DND-41 (cell line): ENCODE data around the gene ZFAND2B.

ENCODE experiments used
- ATAC-seq: fragments of 200-7000 bp; cut with Tn5 transposase; 3 replicates; pipeline ENCODE4 v1.9.1; 2021; ENCODE audit warnings: low read depth; ENCODE audit not compliant: insufficient read depth
- DNase-seq: peaks from one replicate; pipeline ENCODE4 v3.0.0-alpha.2; 2020
- H2AFZ ChIP-seq: 2 replicates; pipeline ENCODE4 v1.6.0; 2012; ENCODE audit warnings: low read depth, low read length
- H3K27ac ChIP-seq: 2 replicates; pipeline ENCODE4 v1.5.1; 2012; ENCODE audit warnings: low read length, inconsistent platforms
- H3K27me3 ChIP-seq: fragments of 200-600 bp; sonication (generic); 2 replicates; pipeline ENCODE4 v1.6.0; 2012; ENCODE audit warnings: low read length, mild to moderate bottlenecking, inconsistent platforms; ENCODE audit not compliant: insufficient read depth, poor library complexity
- H3K36me3 ChIP-seq: 2 replicates; pipeline ENCODE4 v1.5.1; 2012; ENCODE audit warnings: low read length, inconsistent platforms; ENCODE audit not compliant: insufficient read depth
- H3K4me1 ChIP-seq: 2 replicates; pipeline ENCODE4 v1.5.1; 2012; ENCODE audit warnings: mild to moderate bottlenecking, low read length; ENCODE audit not compliant: insufficient read depth
- H3K4me2 ChIP-seq: 2 replicates; pipeline ENCODE4 v1.6.0; 2012; ENCODE audit warnings: mild to moderate bottlenecking, moderate library complexity, low read length, inconsistent platforms; ENCODE audit not compliant: insufficient read depth
- H3K4me3 ChIP-seq, 2 experiments: fragments of 200-600 bp in 1 of 2; shearing (Covaris generic) in 1 of 2; 2 replicates each; pipeline ENCODE4 v1.5.1; 2012 to 2016; ENCODE audit warnings: inconsistent platforms in 2 of 2, low read length in 2 of 2, mild to moderate bottlenecking in 2 of 2, low read depth in 1 of 2, moderate library complexity in 1 of 2
- H3K79me2 ChIP-seq: 2 replicates; pipeline ENCODE4 v1.6.0; 2012; ENCODE audit warnings: low read length, inconsistent platforms; ENCODE audit not compliant: insufficient read depth
- H3K9ac ChIP-seq: 2 replicates; pipeline ENCODE4 v1.6.0; 2012; ENCODE audit warnings: low read depth, mild to moderate bottlenecking, inconsistent platforms, low read length, moderate library complexity
- H3K9me3 ChIP-seq: 2 replicates; pipeline ENCODE4 v1.5.1; 2012; ENCODE audit warnings: low read length, moderate library complexity, mild to moderate bottlenecking, inconsistent platforms; ENCODE audit not compliant: insufficient read depth, severe bottlenecking
- H4K20me1 ChIP-seq: 2 replicates; pipeline ENCODE4 v1.6.0; 2012; ENCODE audit warnings: low read length; ENCODE audit not compliant: insufficient read depth
- EZH2 ChIP-seq: IDR thresholded peaks from 3 replicates; pipeline ENCODE4 v1.6.1; 2012; ENCODE audit warnings: borderline replicate concordance, low read depth, mild to moderate bottlenecking, moderate library complexity, low read length, inconsistent platforms; ENCODE audit not compliant: severe bottlenecking
- TF ChIP-seq, protein P1 (sequence below): IDR thresholded peaks from 2 replicates; pipeline ENCODE4 v1.5.1; 2012; ENCODE audit warnings: borderline replicate concordance, low read length, moderate library complexity, mild to moderate bottlenecking; ENCODE audit not compliant: poor library complexity, severe bottlenecking; ENCODE audit errors: extremely low read depth

The ZFAND2B gene

DNA sequence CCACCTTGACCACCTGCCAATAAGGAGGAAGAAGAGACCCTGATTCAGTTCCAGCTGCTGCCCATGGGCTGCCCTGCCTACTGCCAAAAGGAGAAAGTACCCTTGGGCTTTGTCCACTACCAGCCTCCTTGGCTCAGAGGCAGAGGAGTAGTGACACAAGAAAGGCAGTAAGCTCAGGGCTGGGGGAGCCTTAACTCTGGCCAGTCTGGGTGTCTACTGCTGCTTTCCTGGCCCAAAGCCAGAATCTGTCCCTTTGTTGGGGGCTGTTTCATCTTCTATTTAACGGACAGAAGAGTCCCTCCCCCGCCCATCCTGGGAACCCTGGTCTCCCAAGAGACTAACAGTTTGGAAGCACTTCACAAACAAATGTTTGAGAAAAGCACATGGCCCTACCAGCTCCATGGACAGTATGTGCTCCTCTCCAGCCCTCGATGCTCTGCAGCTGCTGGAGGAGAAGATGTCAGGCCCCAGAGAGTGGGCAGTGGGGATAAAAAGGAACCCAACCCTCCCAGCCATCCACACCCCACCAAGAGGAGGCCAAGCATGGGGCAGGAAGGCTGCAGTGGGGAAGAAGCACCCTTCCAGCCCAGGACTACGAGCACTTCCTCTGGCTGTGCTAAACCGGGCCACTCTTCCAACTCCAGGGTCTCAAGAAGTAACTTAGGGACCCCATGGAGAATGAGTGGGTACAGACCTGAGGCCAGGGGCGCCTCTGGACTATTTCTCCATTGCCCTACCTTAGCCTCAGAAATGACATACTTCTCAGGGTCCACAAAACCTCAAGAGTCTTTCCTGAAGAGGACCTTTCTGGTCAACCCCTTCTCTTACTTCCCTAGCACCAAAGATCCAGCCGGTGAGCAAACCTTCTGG lies 21.7 kb downstream of the ZFAND2B start:
- H3K27me3 ChIP-seq, result no peaks in the 10 kb centered on the region
- ATAC-seq (no peak), DNase-seq (no peak)
- H3K79me2 ChIP-seq, result peaks cover 51% of the 10 kb centered on the region
- peaks cover 39% of the 10 kb centered on the region for H3K4me1 ChIP-seq
- H2AFZ ChIP-seq, result peak overlapping the region; percentile 77
- H3K9ac ChIP-seq, result peak overlapping the region; percentile 73
- H3K27ac ChIP-seq, result peak overlapping the region; percentile 80
- peak overlapping the region; percentile 86 for H3K4me2 ChIP-seq
- no peak for TF ChIP-seq EZH2
- TF ChIP-seq, protein P1, sequence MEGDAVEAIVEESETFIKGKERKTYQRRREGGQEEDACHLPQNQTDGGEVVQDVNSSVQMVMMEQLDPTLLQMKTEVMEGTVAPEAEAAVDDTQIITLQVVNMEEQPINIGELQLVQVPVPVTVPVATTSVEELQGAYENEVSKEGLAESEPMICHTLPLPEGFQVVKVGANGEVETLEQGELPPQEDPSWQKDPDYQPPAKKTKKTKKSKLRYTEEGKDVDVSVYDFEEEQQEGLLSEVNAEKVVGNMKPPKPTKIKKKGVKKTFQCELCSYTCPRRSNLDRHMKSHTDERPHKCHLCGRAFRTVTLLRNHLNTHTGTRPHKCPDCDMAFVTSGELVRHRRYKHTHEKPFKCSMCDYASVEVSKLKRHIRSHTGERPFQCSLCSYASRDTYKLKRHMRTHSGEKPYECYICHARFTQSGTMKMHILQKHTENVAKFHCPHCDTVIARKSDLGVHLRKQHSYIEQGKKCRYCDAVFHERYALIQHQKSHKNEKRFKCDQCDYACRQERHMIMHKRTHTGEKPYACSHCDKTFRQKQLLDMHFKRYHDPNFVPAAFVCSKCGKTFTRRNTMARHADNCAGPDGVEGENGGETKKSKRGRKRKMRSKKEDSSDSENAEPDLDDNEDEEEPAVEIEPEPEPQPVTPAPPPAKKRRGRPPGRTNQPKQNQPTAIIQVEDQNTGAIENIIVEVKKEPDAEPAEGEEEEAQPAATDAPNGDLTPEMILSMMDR, result no peak
- no peaks in the 10 kb centered on the region for H3K9me3 ChIP-seq
- peaks cover 8% of the 10 kb centered on the region; the same call in 1 of the 2 replicates for H4K20me1 ChIP-seq
- peak overlapping the region; percentile 43 to 74; a peak in 3 of 4 replicates for H3K4me3 ChIP-seq
- H3K36me3 ChIP-seq, result peaks cover 62% of the 10 kb centered on the region

DNA sequence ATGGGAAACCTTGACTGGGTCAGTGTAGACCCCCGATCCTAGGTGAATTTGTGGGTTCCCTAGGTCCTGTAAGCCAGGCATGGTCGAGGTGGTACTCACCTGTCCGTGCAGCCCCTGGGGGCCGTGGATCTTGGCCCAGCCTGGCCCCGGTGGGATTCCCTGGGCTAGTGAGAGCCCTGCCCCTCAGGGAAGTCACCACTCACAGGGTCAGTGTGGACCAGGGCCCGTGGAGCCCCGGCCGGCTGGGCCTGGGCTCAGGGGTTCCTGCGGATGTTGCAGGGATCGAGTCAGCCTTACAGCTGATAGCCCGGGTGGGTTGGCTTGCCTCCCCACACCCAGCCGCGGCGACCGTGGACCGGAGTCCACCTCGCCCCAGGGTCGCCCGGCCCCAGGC lies 22.3 kb downstream of the ZFAND2B start:
- Histone ChIP-seq H3K9me3 (no peaks in the 10 kb centered on the region), H3K27ac (peak overlapping the region; percentile 80), H3K4me1 (peaks cover 39% of the 10 kb centered on the region), H3K4me3 (peak overlapping the region; percentile 43 to 74; a peak in 3 of 4 replicates), H3K79me2 (peaks cover 51% of the 10 kb centered on the region), H3K27me3 (no peaks in the 10 kb centered on the region), H3K9ac (peak overlapping the region; percentile 73), H3K36me3 (peaks cover 62% of the 10 kb centered on the region), H3K4me2 (peak overlapping the region; percentile 86), H4K20me1 (0 out of 2 replicates have a peak, but pooled peaks cover 5% of the 10 kb centered on the region), H2AFZ (peak overlapping the region; percentile 77)
- peak; percentile 5; the same call in 1 of the 3 replicates for ATAC-seq
- DNase-seq, result no peak
- TF ChIP-seq, protein P1, result no peak
- TF ChIP-seq EZH2, result no peak

DNA sequence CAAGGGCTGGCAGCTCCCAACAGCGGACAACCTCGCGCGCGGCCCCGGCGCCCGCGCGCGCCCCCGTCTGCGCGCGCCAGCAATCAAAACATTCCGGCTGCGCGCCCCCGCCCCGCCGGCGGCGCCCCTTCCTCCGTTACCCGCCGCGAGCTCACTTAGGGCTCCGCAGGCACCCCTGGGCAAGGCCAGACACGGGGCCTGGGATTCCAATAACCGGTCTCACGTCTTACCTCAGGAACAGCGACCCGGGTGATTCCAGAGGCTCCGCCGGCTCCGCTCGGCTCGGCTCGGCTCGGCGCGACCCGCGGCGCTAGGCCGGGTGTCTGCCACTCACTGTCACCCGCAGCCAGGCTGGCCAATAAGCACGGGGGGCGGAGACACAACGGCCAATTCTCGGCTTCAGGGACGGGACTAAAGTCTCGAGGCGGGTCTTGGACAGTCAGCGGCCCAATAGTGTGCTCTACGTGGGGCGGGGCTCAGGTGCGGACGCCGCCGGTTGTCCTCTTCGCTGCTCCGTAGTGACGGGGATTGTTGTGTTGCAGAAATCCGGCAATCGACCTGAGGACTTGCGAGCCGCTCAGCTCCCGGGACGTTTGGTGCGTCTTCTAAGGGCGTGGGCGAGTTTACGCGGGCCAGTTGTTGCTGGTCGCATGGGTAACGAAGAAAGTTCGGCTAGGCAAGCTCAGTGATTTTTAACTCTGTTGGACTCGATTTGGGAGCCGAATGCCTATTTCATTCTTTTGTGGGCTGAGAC lies 22.9 kb downstream of the ZFAND2B start, which contains the start of the genes ANKZF1 and ATG9A:
Gene ANKZF1 (plus strand): TSS at position 502 of the 754 bp plus-strand sequence. CDS start 452 bp downstream, outside the sequence.
Gene ATG9A (minus strand): TSS at position 332 of the 754 bp plus-strand sequence. CDS start 1,612 bp downstream, outside the sequence.
- Histone ChIP-seq H3K79me2 (peaks cover 51% of the 10 kb centered on the region), H3K4me2 (peak within 1 kb of the TSS; percentile 86), H3K4me3 (peak within 1 kb of the TSS; percentile 43 to 74), H3K27me3 (no peaks in the 10 kb centered on the region), H3K9ac (peak within 1 kb of the TSS; percentile 73), H3K36me3 (peaks cover 62% of the 10 kb centered on the region), H4K20me1 (0 out of 2 replicates have a peak, but pooled peaks cover 5% of the 10 kb centered on the region), H3K4me1 (peaks cover 39% of the 10 kb centered on the region), H2AFZ (peak within 1 kb of the TSS; percentile 77), H3K27ac (peak within 1 kb of the TSS; percentile 80), H3K9me3 (no peaks in the 10 kb centered on the region)
- TF ChIP-seq, protein P1, result no peak
- TF ChIP-seq EZH2, result no peak
- peak; percentile 98 for ATAC-seq
- DNase-seq, result peak; percentile 99
